GM21381 (cell line): ENCODE measurements around the gene RAD9B.
A peak's percentile ranks its signal among the peaks of the same experiment; 100 is the strongest.
"Not testable (repeated sequence)": the region's sequence is repeated elsewhere in the genome, so short reads cannot be mapped to it uniquely, and the experiment has no call there.

Source experiments
- ATAC-seq: cut with Tn5 transposase; IDR thresholded peaks from one replicate; pipeline ENCODE4 v1.9.1; 2021; ENCODE audit warnings: mild to moderate bottlenecking, moderate library complexity; ENCODE audit not compliant: unreplicated experiment

Gene RAD9B

DNA sequence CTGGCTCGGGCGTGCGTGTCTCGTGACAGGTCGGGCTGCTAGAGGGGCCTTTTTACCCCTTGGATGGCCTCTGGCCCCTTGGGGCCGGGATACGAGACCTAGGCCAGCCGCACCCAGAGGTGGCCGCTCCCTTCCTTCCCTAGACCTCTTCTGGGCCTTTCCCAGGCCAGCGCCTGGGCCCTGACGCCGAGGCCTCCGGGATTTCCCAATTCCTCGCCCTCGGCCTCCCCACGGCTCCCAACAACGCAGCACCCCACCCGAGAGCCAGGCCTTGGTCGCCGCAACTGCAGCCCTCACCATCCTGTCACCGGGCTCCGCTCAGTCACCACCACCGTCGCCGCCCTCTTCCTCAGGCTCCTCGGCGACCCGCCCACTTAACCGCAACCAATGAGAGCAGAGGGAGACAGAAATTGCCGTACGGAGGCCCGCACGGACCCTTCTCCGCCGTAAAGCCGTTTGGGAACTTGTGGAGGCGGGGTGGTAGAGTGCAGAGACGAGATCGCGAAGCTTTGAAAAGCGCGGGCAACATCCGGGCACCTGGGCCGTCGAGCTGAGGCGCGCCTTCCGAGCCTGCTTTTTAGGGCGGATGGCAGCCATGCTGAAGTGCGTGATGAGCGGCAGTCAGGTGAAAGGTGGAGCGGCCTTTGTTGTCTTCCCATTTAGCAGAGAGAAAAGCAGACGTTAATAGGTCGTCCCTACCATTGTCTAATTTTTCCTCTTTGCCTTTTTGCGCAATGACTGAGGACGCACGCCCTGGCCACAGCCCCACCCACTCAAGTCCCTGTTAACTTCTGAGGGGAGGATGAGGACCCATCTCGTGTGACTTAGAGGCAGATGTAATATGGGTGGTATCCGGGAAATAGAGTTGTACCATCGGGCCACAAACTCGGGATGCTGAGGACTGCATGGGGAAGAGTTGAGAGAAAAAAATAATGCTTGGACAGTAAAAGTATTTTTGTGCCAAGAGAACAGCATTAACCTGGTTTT lies at the start of gene RAD9B, which contains the start of gene VPS29:
Gene RAD9B, plus strand, starts transcription at position 580 of the 987 bp plus-strand sequence. Its CDS starts 7 bp downstream, at position 587.
Gene VPS29, minus strand, starts transcription at position 360 of the 987 bp plus-strand sequence. Its CDS starts 60 bp downstream, at position 300.
- peak; percentile 89 for ATAC-seq

DNA sequence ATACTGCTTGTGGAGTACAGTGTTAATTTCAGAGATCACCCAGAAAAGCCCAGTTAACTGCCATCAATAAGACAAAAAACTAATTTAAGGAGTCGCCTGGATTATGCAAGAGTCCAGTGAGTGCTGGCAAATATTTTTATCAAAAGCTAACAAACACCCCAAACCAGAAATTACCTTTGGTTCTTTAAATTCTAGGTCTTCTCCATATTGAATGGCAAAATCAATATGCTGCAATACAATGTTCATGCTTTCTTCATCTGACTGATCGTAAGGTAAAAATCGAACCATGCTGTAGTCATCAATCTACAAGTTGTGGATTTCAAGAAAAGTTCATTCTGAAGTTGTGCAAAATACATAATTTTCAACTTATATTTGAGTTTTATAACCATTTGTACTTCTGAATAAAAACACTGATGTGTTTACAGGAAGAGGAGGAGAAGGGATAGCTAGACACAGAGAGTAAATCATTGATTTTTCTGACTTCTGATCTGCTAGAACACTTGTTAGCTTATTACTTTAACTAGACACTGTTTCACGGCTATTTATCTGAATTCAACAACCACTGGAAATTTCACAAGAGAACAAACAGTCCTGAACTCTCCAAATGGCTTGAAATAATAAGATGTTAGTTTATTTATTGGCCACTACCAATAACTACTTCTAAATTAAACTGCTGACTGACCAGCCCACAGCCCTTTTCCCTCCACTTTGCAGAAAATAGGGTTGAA lies 48.4 kb upstream of the RAD9B start:
- ATAC-seq, result no peak

DNA sequence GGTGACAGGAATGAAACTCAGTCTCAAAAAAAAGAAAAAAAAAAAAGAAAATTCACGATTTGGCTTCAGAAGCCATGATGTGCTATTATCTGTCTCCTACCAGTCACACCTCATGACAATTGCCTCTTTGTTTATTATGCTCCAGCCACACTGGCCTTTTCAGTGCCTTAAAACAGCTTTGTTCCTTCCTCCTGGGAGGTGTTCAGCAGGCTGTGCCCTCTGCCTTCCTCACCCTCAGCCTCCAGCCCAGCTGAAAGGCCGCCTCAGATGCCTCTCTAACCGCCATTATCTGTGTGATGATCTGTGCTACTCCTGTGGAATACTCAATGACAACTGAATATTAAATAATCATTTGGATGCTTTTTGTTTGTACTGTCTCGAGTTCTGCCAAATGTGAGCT lies 43.4 kb upstream of the RAD9B start:
- no peak for ATAC-seq

DNA sequence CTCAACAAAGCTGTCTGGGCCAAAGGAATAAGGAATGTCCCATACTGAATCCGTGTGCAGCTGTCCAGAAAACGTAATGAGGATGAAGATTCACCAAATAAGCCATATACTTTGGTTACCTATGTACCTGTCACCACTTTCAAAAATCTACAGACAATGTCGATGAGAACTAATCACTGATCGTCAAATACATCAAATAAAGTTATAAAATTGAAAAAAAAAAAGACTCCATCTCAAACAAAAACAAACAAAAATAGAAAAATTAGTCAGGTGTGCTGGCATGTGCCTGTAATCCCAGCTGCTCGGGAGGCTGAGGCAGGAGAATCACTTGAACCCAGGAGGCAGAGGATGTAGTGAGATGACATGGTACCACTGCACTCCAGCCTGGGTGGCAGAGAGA lies 40.9 kb upstream of the RAD9B start:
- not testable (repeated sequence) for ATAC-seq

DNA sequence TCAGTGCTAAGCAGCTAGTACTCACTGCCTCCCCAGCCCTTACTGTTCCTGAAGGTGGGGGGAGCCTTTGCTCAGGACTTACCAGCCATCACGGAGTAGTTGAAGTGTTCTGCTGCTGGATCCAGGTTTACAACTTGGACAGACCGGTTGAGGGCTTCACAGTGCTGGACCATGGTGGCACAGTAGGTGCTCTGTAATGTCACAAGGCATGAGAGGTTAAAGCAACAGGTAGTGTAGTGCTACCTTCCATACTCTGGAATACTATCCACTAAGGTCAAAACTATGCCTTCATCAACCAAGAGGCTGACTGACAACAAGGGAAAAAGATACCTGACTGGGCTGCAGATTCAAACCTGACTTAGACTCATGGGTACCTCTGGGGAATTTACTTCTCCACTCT lies 37.1 kb upstream of the RAD9B start:
- ATAC-seq, result no peak

DNA sequence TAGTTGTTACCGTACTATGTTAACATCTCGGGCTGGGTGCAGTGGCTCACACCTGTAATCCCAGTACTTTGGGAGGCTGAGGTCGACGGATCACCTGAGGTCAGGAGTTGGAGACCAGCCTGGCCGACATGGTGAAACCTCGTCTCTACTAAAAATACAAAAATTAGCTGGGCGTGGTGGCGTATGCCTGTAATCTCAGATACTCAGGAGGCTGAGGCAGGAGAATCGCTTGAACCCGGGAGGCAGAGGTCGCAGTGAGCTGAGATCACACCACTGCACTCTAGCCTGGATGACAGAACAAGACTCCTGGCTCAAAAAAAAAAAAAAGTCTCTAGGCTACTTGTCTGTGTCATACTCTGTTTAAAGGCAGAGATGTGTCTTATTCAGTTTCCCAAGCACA lies 36.4 kb upstream of the RAD9B start:
- not testable (repeated sequence) for ATAC-seq

DNA sequence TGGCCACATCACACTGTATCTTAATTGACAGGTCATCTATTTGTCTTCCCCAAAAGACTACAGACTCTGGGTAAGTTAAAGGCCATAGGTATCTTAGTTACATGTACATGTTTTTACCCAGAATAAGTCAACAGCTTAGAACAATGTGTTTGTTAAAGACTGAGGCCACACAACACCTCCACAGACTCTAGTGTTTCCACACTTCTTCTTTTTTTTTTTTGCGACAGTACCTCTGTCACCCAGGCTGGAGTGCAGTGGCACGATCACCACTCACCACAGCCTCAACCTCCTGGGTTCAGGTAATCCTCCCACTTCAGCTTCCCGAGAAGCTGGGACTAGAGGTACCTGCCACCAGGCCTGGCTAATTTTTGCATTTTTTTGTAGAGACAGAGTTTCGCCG lies 35.3 kb upstream of the RAD9B start:
- no peak for ATAC-seq

DNA sequence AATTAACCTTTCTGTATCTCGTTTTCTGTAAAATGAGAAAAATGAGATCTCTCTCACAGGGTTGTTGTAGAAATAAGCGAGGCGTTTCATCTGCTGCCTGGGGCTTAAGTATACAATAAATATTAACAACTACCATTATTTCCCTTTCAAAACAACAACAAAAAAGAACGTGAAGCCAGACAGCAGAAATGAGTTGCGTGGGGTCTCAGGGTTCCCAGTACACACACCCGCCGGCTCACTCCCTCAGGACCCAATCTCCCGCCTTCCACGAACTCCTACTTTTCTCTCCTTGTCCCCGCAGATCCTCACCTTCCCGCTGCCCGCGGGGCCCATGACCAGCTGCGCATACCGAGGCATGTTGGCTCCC lies 34.3 kb upstream of the RAD9B start:
- ATAC-seq, result no peak

DNA sequence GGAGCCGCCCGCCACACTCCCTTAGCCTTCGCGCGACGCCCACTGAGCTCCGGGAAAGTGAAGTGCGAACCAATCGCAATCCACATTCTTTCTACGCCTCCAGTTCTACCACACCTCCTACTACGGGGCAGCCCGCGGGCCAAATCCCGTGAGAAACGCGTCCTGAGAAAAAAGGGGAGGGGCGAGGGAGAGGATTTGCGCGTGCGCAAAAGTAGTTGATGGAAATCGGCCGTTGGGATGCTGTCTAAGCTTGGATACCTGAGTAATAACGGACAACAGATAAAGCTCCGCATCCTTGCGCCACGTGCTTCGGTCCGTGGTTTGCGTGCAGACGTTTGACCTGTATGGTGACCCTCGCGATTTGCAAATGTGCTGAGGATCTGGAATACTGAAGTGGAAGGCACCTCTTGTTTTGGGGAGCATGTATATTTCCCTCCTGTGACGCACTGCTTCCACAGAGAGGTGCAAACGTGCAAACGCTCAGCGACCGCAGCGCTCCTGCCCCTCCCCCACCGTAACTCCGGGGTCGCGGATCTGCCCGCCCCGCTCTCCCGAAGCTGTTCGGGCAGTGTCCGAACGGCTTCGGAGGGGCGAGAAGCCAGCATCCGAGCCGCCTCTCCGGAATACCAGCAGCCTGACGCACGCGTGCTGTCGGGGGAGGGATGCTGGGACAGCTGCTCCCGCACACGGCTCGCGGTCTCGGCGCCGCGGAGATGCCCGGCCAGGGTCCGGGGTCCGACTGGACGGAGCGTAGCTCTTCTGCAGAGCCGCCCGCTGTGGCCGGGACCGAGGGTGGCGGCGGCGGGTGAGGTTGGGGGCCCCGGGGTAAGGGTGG lies 33.7 kb upstream of the RAD9B start, which contains the start of the genes FAM216A and GPN3:
Gene FAM216A, plus strand, starts transcription at position 632 of the 835 bp plus-strand sequence. Its CDS starts 31 bp downstream, at position 663.
Gene GPN3, minus strand, starts transcription at position 44 of the 835 bp plus-strand sequence. CDS start 54 bp downstream, outside the sequence.
- ATAC-seq, result peak; percentile 77

DNA sequence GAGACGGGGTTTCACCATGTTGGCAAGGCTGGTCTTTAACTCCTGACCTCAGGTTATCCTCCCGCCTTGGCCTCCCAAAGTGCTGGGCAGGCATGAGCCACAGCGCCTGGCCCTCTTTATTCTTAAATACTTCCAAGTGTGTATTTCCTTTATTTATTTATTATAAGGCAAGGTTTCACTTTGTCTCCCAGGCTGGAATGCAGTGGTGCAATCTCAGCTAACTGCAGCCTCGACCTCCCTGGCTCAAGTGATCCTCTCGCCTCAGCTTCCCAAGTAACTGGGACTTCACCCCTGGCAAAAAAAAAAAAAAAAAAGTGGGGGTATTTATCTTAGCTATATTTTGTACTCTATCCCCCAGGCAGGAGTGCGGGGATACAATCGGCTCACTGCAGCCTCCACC lies 26.7 kb upstream of the RAD9B start:
- no peak for ATAC-seq

DNA sequence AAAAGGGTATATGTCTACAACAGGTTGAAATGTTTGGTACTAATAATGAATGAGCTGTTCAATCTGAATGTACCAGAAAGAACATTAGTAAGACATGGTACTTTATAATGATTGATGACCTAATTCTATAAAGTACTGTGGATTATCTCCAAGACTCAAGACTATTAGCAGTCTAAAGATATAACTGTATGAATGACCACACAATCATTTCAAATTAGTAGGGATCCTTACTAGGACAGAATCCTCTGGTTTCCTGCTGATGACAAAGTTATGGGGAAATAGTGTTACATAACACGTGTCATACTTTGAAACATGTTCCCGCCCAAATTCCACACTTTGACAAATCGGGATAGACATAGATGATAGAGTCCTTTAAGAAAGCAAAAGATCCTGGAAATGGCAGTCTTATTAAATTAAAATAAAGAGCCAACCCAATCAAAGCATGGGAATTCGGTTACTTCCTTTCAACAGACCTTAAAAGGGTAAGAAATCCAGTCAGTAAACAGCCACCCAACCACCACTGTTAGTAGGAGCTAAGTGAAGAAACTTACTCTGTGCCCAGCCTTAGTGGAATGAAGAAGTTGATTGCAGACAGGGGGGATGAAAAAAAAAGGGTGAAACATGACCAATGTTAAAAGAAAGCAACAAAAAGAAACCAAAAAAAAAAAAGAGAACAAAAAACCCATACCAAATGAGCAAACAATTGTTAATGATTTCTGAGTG lies 3.0 kb upstream of the RAD9B start:
- no peak for ATAC-seq

DNA sequence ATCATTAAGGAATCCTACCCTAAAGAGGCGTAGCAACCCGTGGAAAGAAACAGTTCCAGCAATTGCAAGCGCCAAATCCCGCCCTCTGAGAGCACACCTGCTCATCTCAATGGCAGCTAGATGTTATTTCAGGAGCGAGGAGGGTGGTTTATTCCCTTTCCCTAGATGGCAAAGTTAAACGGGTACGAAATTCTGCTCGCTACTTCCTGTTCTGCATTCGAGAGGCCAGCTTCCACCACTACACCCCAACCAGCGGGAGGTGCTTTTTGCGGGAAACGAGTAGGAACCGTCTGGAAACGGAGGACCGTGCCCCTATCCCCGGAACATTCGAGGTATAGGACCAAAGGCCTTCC lies 756 bp upstream of the RAD9B start:
- peak; percentile 22 for ATAC-seq

DNA sequence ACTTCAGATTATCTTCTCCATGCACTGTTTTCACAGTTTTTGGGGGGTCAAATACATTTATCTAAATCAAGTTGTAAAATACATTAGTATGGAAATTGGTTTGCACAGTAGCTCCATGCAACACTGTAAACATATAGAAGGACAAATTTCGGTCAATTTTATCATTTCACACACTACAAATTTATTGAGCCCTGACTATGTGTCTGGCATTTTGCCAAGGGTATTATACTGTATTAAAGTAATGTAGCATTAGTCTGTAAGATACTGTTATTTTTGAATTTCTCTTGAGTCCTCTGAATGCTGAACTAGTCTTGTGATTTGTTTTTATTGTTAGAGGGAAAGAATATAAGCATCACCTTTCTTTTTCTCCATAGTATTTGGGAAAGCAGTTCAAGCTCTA lies 1.3 kb downstream of the RAD9B start:
- ATAC-seq, result no peak

DNA sequence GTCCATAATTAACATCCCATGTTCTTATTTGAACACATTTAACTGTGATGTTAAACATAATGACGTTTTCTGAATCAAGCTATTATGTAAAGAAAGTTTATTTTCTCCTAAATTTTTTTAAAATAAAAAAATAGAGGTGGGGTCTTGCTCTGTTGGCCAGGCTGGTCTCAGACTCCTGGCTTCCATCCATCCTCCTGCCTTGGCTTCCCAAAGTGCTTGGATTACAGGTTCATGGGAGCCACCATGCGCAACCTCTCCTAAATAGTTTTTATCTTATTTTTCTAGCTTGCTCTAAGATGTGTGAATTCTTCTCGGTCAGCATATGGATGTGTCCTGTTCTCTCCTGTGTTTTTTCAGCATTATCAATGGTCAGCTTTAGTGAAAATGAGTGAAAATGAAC lies 3.2 kb downstream of the RAD9B start:
- ATAC-seq, result no peak

DNA sequence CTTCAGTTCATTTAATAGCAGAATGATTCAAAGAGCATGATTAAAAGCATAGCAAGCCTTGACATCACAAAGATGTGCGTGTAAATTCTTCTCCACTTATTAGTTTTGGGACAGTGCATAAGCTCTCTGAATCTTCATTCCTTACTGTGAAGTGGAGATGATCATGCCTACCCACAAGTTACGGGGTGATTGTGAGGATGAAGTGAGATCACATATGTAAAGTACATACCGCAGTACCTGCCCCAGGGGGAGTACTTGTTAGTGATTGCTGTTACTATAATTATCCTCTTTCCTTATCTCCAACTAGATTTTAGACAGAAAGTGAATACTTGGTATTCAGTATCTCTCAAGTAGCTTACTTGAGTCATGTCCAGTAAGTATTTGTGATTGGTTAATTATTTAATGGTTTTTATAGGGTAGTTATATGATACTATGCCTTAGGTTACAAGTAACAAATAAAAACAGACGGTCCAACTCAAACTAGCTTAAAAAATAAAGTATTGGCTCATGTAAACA lies 6.0 kb downstream of the RAD9B start:
- ATAC-seq, result no peak

DNA sequence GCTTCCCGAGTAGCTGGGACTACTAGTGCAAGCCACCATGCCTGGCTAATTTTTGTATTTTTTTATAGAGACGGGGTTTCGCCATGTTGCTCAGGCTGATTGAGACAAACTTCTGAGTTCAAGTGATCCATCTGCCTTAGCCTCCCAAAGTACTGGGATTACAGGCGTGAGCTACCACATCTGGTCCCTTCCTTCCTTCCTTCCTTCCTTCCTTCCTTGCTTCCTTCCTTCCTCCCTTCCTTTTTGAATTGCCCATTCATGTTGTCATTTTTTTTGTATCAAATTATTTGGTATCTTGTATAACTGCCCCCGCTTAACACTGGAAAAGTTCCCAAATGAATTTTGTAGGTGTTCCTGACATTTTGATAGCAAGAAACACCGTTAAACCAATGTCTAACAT lies 11.7 kb downstream of the RAD9B start:
- no peak for ATAC-seq

DNA sequence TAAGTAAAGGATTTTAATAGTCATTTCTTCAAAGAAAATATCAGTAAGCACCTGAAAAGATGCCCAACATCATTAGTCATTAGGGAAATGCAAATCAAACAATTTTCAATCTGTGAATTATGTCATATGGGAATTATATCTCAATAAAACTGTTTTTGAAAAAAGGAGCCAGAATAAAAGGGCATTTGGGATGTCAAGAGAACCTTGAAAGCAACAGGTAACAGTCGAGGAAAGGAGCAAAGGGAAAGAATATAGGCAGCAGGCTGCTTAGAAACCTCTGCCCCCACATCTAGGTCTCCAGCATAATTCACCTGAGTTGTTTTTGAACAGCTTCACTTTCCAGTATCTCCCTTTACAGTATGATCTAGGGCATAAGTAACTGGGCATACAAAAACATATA lies 12.2 kb downstream of the RAD9B start:
- no peak for ATAC-seq

DNA sequence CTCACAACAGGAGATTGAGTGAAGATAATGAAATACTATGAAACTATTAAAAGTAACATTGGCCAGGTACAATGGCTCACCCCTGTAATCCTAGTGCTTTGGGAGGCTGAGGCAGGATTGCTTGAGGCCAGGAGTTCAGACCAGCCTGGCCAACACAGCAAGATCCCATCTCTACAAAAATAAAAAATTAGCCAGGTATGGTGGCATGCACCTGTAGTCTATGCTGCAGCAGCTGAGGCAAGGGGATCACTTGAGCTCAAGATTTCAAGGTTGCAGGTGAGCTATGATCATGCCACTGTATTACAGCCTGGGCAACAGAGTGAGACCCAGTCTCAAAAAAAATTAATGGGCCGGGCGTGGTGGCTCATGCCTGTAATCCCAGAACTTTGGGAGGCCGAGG lies 14.9 kb downstream of the RAD9B start:
- ATAC-seq, result no peak

DNA sequence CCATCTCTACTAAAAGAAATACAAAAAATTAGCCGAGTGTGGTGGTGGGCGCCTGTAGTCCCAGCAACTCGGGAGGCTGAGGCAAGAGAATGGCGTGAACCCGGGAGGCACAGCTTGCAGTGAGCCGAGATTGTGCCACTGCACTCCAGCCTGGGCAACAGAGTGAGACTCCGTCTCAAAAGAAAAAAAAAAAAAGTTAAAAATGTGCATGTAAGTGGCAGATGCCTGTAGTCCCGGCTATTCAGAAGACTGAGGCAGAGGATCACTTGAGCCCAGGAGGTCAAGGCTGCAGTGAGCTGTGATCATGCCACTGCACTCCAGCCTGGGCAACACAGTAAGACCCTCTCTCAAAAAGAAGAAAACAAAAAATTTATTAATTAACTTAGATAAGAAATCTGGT lies 15.9 kb downstream of the RAD9B start:
- not testable (repeated sequence) for ATAC-seq
